Measurements from ENCODE around the gene ACYP2.
"Not testable (repeated sequence)": the region's sequence is repeated elsewhere in the genome, so short reads cannot be mapped to it uniquely, and the experiment has no call there.

Gene ACYP2

DNA sequence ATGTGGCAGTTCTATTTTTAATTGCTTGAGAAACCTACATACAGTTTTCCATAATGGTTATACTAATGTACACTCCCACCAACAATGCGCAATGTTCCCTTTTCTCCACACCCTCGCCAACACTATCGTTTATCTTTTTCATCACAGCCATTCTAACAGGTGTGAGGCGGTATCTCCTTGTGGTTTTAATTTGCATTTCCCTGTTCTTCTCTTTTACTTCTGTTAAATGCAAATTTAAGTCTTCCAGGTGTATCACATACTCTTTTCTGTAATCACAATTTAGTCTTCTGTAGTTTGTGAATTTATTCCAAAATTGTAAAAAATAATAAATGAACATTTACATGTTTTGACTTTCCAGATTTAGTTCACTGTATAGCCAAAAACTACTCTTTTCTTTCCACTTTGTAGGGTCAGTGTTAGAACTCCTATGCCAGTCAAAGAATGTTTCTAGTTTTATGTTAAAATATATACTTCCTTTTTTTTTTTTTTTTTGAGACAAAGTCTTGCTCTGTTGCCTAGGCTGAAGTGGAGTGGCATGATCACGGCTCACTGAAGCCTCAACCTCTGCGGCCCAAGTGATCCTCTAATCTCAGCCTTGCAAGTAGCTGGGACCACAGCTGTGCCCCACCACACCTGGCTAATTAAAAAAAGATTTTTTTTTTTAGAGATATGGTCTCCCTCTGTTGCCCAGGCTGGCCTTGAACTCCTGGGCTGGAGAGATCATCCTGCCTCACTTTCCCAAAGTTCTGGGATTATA is 15.4 kb upstream of the ACYP2 start:
- DNase-seq, result no peak

DNA sequence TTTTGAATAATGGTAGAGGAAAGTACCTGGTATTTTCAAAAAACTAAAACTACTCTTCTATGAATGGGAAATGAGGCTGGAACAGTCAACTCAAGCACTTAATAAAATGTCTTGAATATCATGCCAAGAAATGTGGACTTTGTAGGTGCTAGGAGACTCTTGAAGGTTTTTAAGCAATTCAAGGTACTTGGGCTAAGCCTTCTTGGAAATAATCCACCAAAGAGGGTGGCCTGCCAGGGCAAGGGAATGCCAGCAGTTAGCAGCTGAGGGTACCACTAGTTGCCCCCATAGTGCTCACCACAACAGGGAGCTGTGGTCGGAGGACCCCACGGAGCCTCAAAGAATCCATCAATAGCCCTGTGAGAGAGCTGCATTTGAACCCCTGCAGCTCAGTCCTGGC is 14.6 kb upstream of the ACYP2 start:
- DNase-seq, result no peak

DNA sequence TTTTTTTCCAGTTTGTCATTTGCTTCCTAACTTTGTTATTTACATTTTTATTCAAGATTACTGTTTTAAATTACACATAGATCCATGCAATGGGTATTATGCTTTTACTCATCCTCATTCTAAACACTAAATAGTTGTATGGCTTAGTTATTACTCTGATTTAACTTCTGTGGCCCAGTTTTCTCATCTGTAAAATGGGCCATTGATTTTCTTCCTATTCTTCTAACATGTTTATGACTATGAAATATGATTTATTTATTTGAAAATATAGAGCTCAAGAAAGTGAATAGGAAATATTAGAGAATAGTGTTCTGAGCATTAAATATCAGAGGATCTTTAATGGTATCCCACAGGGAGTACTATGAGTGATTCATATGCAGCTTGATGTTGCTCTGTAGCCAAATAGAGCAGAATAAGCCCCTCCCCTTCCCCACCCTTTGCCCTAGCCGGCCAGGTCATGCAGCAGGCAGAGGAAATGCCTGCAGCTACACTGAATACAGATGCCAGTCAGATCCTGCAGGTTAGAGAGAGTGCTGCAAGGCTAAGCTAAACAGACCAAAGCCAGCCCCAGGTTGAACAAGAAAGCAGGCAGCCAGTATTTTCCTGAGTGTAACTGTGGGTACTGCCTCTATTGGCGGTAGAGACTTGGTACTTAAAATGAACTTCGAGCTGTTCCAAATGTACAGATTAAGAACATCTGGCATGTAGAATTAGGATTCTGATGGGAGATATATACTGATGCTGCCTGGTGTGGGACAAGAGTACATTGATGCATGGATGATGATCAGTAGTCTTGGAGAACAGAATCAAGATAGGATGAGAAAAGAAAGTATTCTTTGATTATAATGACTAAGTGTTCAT is 11.7 kb upstream of the ACYP2 start:
- peak; percentile 74 for DNase-seq

DNA sequence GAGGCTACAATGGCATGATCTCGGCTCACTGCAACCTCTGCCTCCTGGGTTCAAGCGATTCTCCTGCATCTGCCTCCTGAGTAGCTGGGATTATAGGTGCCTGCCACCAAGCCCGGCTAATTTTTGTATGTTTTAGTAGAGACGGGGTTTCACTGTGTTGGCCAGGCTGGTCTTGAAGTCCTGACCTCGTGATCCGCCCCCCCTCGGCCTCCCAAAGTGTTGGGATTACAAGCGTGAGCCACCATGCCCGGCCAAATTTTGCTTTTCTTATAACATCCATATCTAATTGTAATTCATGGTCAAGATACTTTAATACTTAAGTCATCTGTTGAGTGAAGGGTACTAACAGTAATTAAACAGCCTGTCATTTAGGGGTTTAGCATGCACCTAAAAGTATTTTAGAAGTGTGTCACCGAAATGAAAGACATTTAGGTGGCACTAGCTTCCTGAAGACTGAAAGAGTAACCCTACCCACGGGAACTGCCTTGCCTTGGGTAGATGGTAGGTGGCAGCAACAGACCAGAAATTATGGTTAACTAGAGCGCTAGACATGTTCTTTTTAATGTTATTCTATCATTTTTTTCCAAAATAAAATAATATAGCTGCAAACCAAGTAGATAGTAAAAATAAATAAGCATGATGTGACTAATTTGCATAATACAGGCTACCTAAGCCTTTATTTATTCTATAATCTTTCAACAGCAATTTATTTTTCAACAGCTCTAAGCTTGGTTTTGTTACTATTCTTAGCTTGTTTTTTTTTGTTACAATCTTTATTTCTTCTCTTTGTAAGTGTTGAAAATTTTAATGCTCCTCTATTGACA is 8.6 kb upstream of the ACYP2 start:
- DNase-seq, result peak; percentile 71

DNA sequence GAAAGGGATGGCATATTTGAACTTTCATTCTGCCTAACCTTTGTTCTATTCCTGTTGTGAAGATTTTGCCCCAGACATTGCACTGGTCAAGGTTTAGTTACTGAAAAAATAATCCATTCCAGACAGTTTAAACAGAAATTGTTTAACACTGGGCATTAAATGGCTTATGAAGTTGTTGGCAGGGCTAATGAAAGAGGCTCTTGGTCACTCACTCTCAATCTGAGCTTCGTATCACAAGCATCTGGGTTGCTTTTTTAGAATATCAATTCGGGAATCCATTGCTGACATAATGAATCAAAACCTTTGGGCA is 8.0 kb upstream of the ACYP2 start:
- DNase-seq, result no peak

DNA sequence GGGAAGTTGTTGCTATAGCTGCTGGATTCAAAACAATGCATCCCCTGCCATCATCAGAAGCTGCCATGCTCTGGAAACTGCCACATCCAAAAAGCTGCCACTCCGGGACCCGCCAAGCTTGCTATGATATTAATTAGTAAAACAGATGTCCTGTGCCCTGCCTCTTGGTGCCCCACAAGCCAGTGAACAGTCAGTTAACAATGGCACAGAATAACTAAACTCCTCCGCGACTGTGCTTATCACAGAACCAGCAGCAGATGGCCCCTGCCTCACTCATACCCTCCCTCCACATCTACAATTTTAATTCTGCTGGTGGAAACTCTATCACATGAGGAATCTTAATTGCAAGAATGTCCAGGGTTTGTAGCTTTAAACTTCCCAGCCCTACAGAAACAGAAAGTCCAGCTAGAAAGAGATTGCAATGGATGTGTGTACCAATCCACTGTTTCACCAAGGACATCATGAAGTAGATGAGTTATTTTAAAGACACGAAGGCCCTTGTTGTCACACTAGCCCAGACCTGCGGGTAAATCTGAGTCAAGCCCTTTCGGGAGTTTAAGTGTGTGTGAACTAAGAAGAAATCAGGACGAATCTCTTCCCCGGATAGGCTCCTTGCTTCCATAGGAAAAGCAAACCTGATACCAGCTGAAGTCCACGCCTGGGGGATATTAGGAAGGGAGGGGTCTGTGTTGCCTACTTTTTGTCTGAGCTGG is 7.4 kb upstream of the ACYP2 start:
- DNase-seq, result no peak

DNA sequence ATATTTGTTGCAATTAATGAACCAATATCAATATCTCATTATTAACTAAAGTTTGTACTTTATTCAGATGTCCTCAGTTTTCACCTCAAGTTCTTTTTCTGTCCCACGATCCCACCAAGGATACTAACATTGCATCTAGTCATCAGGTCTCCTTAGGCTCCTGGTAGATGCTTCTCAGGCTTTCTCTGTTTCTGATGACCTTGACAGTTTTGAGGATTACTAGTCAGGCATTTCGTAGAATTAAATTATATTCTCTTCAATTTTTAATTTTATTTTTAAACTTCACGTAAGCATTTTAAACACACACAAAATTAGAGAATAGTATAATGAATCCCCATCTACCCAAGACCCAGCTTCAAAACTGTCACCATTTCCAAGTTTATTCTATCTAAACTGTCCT is 5.6 kb upstream of the ACYP2 start:
- no peak for DNase-seq

DNA sequence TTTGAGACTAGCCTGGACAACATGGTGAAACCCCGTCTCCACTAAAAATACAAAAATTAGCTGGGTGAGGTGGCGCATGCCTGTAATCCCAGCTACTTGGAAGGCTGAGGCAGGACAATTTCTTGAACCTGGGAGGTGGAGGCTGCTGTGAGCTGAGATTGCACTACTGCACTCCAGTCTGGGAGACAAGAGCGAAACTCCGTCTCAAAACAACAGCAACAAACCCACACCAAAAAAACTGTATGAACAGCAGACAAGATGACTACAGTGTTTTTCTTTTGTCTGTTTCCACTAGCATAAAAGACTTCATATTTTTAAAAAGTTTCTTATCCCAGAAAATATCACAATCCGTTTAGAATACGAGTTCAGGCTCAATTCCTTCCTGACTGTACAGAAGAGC is 936 bp upstream of the ACYP2 start:
- DNase-seq, result not testable (repeated sequence)

DNA sequence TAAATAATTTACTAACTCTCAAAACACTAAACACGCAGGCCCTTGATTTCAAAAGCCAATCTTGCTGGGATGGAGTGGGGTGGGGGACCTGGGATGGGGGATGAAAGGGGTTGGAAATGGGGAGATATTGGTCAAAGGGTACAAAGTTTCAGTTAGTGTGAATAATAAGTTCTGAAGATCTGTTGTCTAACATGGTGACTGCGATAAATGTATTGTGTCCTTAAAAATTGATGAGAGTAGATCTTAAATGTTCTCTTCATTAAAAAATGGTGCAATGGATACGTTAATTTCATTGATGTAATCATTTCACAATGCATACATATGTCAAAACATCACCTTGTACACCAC is 505 bp upstream of the ACYP2 start:
- no peak for DNase-seq

DNA sequence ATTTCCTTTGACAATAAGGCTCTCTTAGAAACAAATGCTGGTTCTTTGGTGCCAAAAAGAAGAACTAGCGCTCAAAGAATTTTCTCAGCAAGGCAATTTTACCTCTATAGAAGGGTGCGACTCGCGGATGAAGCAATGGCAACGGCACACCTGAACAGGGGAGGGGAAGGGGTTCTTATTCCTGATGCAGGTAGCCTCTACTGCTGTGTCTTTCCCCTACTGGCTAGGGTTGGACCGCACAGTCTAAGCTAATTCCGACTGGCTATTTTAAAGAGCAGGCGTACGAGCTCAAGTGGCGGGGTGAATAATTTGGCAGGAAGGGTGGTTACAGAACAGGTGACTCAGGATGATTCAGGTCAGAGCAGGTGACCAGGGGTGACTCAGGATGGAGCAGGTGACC is 1.2 kb downstream of the ACYP2 start:
- not testable (repeated sequence) for DNase-seq

DNA sequence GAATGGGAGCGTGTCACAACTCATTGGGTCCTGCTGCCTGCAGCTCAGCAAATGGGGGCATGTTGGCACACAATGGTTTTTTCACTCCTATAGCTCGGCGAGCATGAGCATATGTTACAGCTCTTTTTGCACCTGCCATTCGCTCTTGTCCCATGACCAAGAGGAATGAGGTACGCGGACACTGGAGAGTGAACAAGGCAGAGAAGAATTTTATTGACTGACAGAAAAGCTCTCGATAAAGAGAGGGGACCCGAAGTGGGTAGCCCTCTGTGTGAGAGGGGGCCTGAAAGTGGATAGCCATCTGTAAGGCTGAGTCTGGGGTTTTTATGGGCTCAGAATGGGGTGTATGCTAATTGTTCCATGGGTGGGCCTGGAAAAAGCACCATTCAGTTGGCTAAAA is 5.5 kb downstream of the ACYP2 start:
- no peak for DNase-seq

DNA sequence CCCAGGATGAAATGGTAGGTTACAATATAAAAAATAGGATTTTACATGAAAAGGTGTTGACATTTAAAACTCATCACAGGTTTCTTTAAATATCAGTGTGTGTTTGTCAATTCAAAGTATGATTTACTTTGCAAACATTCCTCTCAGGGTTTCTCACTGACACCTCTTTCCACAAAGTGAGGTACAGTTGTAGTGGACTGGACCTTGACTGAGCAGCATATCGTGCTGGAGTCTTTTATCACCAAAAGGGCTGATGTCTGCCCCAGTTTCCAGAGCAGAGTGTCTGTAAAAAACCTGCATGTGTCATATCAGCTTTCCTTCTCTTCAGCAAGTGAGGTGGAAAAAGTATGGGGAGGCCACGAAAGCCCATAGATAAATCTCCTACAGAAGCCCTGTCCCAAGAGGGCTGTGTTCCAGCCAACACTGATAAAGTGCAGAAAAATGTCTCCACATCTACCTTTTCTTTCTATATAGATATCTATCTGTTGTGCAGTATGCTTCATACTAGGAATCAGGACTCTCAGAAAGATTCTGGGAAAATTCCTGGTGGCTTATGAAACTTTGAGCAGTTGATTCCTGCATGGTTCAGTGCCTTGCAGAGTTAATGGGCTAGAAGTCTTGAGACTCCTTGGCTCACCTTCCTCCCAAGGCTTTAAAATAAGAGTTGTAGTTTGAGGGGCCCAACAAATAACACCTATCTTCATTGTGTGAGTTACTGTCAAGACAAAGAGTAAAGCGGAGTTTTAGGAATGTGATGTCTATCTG is 6.9 kb downstream of the ACYP2 start:
- no peak for DNase-seq

DNA sequence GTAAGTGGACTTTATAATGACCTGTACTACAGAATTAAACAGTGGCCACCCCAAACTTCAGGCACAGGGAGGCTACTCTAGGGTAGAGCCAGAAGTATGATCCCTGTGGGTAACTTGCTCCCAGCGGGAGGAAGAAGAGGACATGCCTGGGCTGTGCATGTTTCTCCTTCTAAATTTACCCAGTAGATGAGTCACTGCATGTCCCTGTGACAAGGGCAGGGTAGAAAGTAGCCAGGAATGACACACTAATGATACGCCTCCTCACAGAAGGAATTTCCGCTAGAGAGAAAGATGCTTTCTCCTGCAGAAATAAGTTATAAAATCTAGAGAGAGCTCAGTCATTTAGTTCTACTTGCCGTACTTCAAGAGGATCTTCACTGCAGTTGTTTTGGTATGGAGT is 7.5 kb downstream of the ACYP2 start:
- DNase-seq, result no peak

DNA sequence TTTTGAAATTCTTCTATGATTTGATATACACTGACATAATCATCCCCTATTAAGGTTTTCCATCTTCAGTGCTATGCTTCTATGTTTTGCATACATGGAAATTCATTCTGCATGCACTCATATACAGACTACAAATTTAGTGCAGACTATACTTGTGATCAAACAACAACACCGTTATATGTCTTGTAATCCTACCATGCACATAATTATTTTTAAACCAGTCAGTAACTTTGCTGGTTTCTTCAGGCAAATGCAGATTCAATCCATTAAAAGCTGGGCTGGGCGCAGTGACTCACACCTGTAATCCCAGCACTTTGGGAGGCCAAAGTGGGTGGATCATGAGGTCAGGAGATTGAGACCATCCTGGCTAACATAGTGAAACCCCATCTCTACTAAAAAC is 11.8 kb downstream of the ACYP2 start:
- not testable (repeated sequence) for DNase-seq

DNA sequence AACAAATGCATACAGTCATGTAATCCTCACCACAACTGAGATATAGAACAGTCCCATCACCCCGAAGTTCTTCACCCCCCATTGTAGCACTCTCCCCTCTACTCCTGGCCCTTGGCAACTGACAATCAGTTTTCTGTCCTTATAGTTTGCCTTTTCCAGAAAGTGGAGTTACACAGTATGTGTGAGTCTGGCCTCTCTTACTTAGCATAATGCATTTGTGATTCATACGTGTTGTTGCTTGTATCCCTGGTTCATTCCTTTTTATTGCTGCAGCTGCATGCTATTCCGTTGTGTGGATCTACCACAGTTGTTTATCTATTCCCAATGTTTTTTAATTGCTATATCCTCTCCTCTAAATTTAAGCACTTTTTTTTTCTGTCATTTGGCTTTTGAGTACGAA is 17.6 kb downstream of the ACYP2 start:
- DNase-seq, result no peak

DNA sequence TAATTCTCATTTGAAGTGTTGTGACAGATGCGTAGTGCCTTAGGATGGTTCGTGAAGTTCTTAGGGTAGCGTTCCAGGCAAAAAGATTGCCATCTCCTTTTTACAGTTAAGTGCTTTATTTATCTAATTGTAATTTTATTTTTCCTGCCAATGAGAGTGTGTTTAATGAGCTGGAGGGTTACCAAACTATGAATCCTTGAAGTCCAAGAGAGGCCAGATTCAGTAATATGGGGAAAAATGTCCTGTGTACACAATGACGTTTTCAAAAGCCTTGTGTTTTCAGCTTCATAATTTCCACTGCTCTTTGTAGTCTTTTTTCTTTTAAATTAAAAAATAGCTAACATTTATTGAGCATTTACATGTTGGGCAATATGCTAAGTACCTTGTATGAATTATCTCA is 23.8 kb downstream of the ACYP2 start:
- DNase-seq, result no peak

DNA sequence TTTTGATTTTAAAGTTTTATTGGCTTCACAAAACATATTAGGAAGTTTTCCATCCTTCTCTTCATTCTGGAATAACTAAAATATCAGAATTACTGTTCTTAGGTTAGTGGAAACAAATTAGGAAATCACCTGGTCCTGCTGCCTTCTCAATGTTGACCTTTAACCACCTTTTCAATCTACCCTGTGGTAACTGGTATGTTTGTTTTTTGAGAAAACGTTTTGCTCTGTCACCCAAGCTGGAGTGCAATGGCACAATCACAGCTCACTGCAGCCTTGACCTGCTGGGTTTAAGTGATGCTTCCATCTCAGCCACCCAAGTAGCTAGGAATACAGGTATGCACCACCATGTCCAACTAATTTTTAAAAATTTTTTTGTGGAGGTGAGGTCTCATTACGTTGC is 28.4 kb downstream of the ACYP2 start:
- DNase-seq, result no peak

DNA sequence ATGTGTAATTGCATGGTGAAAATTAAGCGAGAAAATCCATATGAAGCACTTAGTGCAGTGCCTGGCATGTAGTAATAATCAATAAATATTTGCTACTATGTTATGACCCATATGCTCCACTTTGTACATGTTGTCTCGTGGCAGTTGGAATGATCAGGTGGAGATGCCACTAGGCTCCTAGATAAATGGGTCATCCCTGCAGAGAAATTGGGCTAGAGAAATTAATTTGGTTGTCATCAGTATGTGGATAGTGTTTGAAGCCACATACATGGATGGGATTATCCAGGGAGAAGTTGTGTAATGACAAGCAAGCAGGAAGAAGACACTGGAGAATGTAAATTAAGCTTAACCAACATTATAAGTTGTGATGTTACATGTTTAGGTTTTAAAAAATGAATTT is 33.0 kb downstream of the ACYP2 start:
- DNase-seq, result no peak

DNA sequence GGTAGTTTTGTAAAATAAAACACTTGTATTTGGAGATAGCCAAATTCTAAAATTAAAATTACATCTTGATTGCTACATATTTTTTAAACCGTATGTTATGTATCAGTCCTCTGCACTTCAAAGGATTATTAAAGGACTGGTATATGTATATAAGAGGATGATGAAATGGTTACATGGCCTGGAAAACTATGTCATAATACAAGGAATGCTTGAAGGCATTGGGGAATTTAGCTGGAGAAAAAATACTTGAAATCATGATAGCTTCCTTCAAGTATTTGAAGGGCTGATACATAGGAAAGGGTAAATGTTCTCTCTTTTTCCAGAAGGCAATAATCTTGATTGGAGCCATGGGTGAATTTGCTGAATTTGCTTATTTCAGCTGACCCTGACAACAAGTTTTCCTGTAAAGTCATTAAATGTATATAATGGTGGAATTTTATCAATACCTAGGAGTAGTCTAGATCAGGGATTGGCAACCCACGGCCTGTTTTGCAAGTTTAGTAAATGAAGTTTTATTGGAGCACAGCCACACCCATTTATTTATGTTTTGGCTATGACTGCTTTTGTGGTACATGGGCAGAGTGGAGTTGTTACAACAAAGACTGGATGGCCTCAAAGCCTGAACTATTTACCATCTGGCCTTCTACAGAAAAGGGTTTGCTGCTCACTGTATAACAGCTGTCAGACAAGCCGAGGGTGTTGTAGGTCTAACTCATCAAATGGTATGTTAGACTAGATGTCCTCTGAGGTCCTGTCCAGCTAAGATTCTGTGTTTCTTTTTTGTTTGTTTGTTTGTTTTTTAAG is 34.4 kb downstream of the ACYP2 start:
- no peak for DNase-seq

DNA sequence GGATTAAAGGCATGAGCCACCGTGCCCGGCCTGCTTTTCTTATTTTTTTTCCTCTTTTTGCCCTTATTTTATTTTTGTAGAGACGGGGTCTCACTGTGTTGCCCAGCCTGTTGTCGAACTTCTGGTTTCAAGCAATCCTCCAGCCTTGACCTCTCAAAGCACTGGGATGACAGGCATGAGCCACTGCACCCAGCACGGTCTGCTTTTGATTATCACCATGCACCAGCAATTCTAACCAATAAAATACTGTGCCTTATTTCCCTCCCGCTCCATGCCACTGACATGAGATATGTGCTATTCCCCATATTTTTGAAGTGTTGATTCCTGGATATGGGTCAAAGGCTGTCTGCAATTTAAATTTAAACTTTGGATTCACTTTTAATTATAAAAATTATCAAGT is 42.9 kb downstream of the ACYP2 start:
- DNase-seq, result no peak

DNA sequence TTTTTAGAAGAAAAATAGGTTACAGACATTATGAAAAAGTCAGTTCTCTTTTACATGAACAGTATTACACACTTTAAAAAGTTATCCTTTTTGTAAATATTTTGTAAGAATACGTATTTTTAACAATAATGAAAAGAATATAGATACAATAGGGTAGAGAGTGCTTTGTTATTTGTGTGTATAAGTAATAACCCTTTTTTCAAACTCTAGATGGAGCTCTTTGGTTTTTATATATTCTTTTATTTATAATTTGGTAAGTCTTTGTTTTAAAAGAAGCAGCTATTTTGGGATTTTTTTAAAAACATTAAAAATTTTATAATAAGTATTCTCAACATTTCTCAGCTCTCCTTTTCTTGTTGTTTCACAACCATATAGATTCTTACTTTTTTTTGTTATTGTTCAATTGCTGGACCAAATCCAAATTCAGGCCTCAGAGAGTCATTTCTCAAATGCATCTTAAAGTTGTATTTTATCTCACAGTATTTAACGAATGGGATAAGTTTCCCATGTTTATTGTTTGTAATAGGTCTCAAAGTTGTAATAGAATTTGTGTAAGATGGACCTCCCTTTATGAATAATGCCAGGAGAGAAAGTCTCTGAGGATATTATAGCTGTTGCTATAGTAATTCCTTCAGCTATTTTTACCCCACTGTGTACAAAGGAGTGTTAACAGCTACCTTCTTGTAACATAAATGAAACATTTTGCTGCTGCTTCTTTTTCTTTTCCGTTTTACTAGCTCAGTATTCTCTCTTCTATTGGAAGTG is 46.4 kb downstream of the ACYP2 start:
- DNase-seq, result no peak
